ENCODE measurements around the gene OST4.

Gene OST4

GRCh38 chr2:27100036-27100435, 28.6 kb upstream of the OST4 start:
- Histone ChIP-seq H3K27ac (ENCODE audit: low read length) (no peak overlapping the region), H3K9ac (ENCODE audit: low read length) (no peak overlapping the region), H3K27me3 (ENCODE audit: control insufficient read depth, insufficient read depth, low read length) (no peaks in the 10 kb centered on the region), H3K9me3 (ENCODE audit: control insufficient read depth, low read depth, low read length) (no peaks in the 10 kb centered on the region), H3K4me1 (ENCODE audit: control insufficient read depth, low read depth, low read length) (no peaks in the 10 kb centered on the region), H3K36me3 (ENCODE audit: control insufficient read depth, low read depth, low read length) (no peaks in the 10 kb centered on the region), H3K4me3 (ENCODE audit: low read length) (no peak overlapping the region)

GRCh38 chr2:27099334-27099955, 28.0 kb upstream of the OST4 start:
- no peak overlapping the region for H3K9ac ChIP-seq (ENCODE audit: low read length)
- H3K4me3 ChIP-seq (ENCODE audit: low read length) = no peak overlapping the region
- H3K9me3 ChIP-seq (ENCODE audit: control insufficient read depth, low read depth, low read length) = no peaks in the 10 kb centered on the region
- no peak overlapping the region for H3K27ac ChIP-seq (ENCODE audit: low read length)
- no peaks in the 10 kb centered on the region for H3K36me3 ChIP-seq (ENCODE audit: control insufficient read depth, low read depth, low read length)
- no peaks in the 10 kb centered on the region for H3K27me3 ChIP-seq (ENCODE audit: control insufficient read depth, insufficient read depth, low read length)
- H3K4me1 ChIP-seq (ENCODE audit: control insufficient read depth, low read depth, low read length) = no peaks in the 10 kb centered on the region

GRCh38 chr2:27097341-27097740, 25.9 kb upstream of the OST4 start:
- Histone ChIP-seq H3K27ac (ENCODE audit: low read length) (no peak overlapping the region), H3K27me3 (ENCODE audit: control insufficient read depth, insufficient read depth, low read length) (no peaks in the 10 kb centered on the region), H3K4me1 (ENCODE audit: control insufficient read depth, low read depth, low read length) (no peaks in the 10 kb centered on the region), H3K9me3 (ENCODE audit: control insufficient read depth, low read depth, low read length) (no peaks in the 10 kb centered on the region), H3K4me3 (ENCODE audit: low read length) (no peak overlapping the region), H3K9ac (ENCODE audit: low read length) (no peak overlapping the region), H3K36me3 (ENCODE audit: control insufficient read depth, low read depth, low read length) (no peaks in the 10 kb centered on the region)

GRCh38 chr2:27096748-27097297, 25.4 kb upstream of the OST4 start:
- H3K4me1 ChIP-seq (ENCODE audit: control insufficient read depth, low read depth, low read length) = no peaks in the 10 kb centered on the region
- no peak overlapping the region for H3K9ac ChIP-seq (ENCODE audit: low read length)
- no peak overlapping the region for H3K4me3 ChIP-seq (ENCODE audit: low read length)
- H3K27ac ChIP-seq (ENCODE audit: low read length) = no peak overlapping the region
- H3K9me3 ChIP-seq (ENCODE audit: control insufficient read depth, low read depth, low read length) = no peaks in the 10 kb centered on the region
- H3K27me3 ChIP-seq (ENCODE audit: control insufficient read depth, insufficient read depth, low read length) = no peaks in the 10 kb centered on the region
- H3K36me3 ChIP-seq (ENCODE audit: control insufficient read depth, low read depth, low read length) = no peaks in the 10 kb centered on the region

- Histone ChIP-seq H3K9me3 (ENCODE audit: control insufficient read depth, low read depth, low read length) (no peaks in the 10 kb centered on the region), H3K4me1 (ENCODE audit: control insufficient read depth, low read depth, low read length) (no peaks in the 10 kb centered on the region), H3K9ac (ENCODE audit: low read length) (no peak overlapping the region), H3K36me3 (ENCODE audit: control insufficient read depth, low read depth, low read length) (no peaks in the 10 kb centered on the region), H3K4me3 (ENCODE audit: low read length) (peak overlapping the region; percentile 47), H3K27me3 (ENCODE audit: control insufficient read depth, insufficient read depth, low read length) (no peaks in the 10 kb centered on the region), H3K27ac (ENCODE audit: low read length) (no peak overlapping the region)
Measured at GRCh38 chr2:27095745-27096651, 24.5 kb upstream of the OST4 start.

- Histone ChIP-seq H3K27me3 (ENCODE audit: control insufficient read depth, insufficient read depth, low read length) (no peaks in the 10 kb centered on the region), H3K4me3 (ENCODE audit: low read length) (no peak overlapping the region), H3K4me1 (ENCODE audit: control insufficient read depth, low read depth, low read length) (no peaks in the 10 kb centered on the region), H3K36me3 (ENCODE audit: control insufficient read depth, low read depth, low read length) (no peaks in the 10 kb centered on the region), H3K27ac (ENCODE audit: low read length) (no peak overlapping the region), H3K9me3 (ENCODE audit: control insufficient read depth, low read depth, low read length) (no peaks in the 10 kb centered on the region), H3K9ac (ENCODE audit: low read length) (no peak overlapping the region)
Measured at GRCh38 chr2:27095427-27095744, 23.9 kb upstream of the OST4 start.

GRCh38 chr2:27094353-27094984, 23.0 kb upstream of the OST4 start:
- H3K4me3 ChIP-seq (ENCODE audit: low read length) = no peak overlapping the region
- no peak overlapping the region for H3K27ac ChIP-seq (ENCODE audit: low read length)
- no peaks in the 10 kb centered on the region for H3K36me3 ChIP-seq (ENCODE audit: control insufficient read depth, low read depth, low read length)
- no peaks in the 10 kb centered on the region for H3K27me3 ChIP-seq (ENCODE audit: control insufficient read depth, insufficient read depth, low read length)
- no peak overlapping the region for H3K9ac ChIP-seq (ENCODE audit: low read length)
- no peaks in the 10 kb centered on the region for H3K4me1 ChIP-seq (ENCODE audit: control insufficient read depth, low read depth, low read length)
- H3K9me3 ChIP-seq (ENCODE audit: control insufficient read depth, low read depth, low read length) = no peaks in the 10 kb centered on the region

GRCh38 chr2:27093430-27094352, 22.2 kb upstream of the OST4 start:
- no peak overlapping the region for H3K4me3 ChIP-seq (ENCODE audit: low read length)
- H3K27me3 ChIP-seq (ENCODE audit: control insufficient read depth, insufficient read depth, low read length) = no peaks in the 10 kb centered on the region
- H3K27ac ChIP-seq (ENCODE audit: low read length) = no peak overlapping the region
- H3K4me1 ChIP-seq (ENCODE audit: control insufficient read depth, low read depth, low read length) = no peaks in the 10 kb centered on the region
- no peak overlapping the region for H3K9ac ChIP-seq (ENCODE audit: low read length)
- no peaks in the 10 kb centered on the region for H3K9me3 ChIP-seq (ENCODE audit: control insufficient read depth, low read depth, low read length)
- H3K36me3 ChIP-seq (ENCODE audit: control insufficient read depth, low read depth, low read length) = no peaks in the 10 kb centered on the region

- H3K36me3 ChIP-seq (ENCODE audit: control insufficient read depth, low read depth, low read length) = no peaks in the 10 kb centered on the region
- H3K4me3 ChIP-seq (ENCODE audit: low read length) = no peak overlapping the region
- no peaks in the 10 kb centered on the region for H3K9me3 ChIP-seq (ENCODE audit: control insufficient read depth, low read depth, low read length)
- H3K9ac ChIP-seq (ENCODE audit: low read length) = no peak overlapping the region
- peaks cover 1% of the 10 kb centered on the region for H3K4me1 ChIP-seq (ENCODE audit: control insufficient read depth, low read depth, low read length)
- peaks cover under 1% of the 10 kb centered on the region for H3K27me3 ChIP-seq (ENCODE audit: control insufficient read depth, insufficient read depth, low read length)
- no peak overlapping the region for H3K27ac ChIP-seq (ENCODE audit: low read length)
Measured at GRCh38 chr2:27092696-27093429, 21.4 kb upstream of the OST4 start.

- H3K36me3 ChIP-seq (ENCODE audit: control insufficient read depth, low read depth, low read length) = no peaks in the 10 kb centered on the region
- H3K27me3 ChIP-seq (ENCODE audit: control insufficient read depth, insufficient read depth, low read length) = peaks cover 9% of the 10 kb centered on the region
- no peak overlapping the region for H3K9ac ChIP-seq (ENCODE audit: low read length)
- H3K27ac ChIP-seq (ENCODE audit: low read length) = no peak overlapping the region
- no peaks in the 10 kb centered on the region for H3K9me3 ChIP-seq (ENCODE audit: control insufficient read depth, low read depth, low read length)
- H3K4me3 ChIP-seq (ENCODE audit: low read length) = no peak overlapping the region
- H3K4me1 ChIP-seq (ENCODE audit: control insufficient read depth, low read depth, low read length) = peaks cover 7% of the 10 kb centered on the region
Measured at GRCh38 chr2:27091746-27092695, 20.6 kb upstream of the OST4 start.

Data from iPS-18a (cell line).